Measurements from ENCODE around the gene ADH6.

ADH6 gene

DNA sequence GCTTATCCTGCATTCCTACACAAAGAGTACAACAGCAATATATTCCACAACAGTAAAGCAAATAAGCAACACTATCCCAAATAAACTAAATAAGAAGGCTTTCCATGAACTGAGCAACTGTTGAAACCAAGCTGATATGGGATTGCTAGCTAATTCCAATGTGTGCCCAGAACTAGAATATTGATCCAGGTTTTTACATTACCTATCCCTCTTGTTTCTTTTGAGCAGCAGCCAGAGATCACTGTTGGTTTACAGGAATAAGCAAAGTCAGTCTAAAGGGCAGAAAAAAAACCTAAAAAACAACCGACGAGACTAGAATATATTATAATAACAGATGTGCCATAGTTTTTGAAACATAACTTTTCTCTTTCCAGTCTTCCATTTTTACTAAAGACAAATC lies 52.5 kb downstream of the ADH6 start:
- H3K4me3 Mint-ChIP-seq: no peak overlapping the region
- H3K36me3 Mint-ChIP-seq (ENCODE audit: low read depth): no peaks in the 10 kb centered on the region
- DNase-seq: no peak
- no peaks in the 10 kb centered on the region for H3K27me3 Mint-ChIP-seq
- ATAC-seq: no peak
- peaks cover 6% of the 10 kb centered on the region for H3K9me3 Mint-ChIP-seq
- H3K4me1 Mint-ChIP-seq: no peaks in the 10 kb centered on the region
- H3K27ac Mint-ChIP-seq: no peak overlapping the region

DNA sequence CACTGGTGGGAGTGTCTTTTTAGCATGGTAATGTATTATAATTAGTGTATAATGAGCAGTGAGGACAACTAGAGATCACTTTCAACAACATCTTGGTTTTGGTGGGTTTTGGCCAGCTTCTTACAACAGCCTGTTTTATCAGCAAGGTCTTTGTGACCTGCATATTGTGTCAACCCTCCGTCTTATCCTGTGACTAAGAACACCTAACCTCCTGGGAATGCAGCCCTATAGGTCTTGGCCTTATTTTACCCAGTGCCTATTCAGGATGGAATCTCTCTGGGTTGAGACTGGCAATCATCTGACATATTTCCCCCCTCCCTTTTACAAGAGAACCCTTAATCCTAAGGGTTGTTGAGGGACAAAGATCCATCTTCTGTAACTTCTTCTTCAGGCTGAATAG lies 53.1 kb downstream of the ADH6 start:
- ATAC-seq: no peak
- peaks cover 6% of the 10 kb centered on the region for H3K9me3 Mint-ChIP-seq
- DNase-seq: no peak
- no peaks in the 10 kb centered on the region for H3K27me3 Mint-ChIP-seq
- H3K27ac Mint-ChIP-seq: no peak overlapping the region
- H3K4me3 Mint-ChIP-seq: no peak overlapping the region
- H3K36me3 Mint-ChIP-seq (ENCODE audit: low read depth): no peaks in the 10 kb centered on the region
- H3K4me1 Mint-ChIP-seq: no peaks in the 10 kb centered on the region

DNA sequence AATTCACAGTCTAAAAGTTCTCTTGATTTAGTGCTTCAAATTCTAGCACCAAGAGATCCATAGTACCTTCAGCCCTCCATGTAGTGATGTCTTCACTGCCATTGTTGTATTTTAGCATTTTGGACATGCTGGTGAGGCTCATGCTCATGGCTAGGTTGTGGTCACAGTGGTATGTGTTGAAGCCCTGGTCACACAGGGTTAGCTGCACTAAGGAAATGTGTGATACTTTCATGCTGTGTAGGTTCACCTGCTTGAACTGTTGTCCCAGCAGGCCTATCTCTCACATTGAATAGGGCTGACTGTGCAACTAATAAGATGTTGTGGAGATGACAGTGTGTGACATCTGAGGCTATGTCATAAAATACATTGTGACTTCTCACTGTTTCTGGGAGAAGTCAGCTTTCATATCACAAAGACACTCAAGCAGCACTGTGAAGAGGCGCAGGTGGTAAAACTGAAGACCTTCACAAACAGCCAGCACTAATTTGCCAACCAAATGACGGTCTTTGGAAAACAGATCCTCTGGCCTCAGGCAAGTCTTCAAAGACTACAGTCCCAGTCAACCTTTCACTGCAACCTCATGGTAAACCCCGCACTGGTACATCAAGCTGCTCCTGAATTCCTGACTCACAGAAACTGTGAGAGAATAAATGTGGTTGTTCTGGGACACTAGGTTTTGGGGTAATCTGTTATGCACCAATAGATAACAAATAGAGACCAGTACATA lies 57.5 kb downstream of the ADH6 start:
- H3K9me3 Mint-ChIP-seq: peaks cover 6% of the 10 kb centered on the region
- H3K4me1 Mint-ChIP-seq: no peaks in the 10 kb centered on the region
- no peaks in the 10 kb centered on the region for H3K36me3 Mint-ChIP-seq (ENCODE audit: low read depth)
- ATAC-seq: no peak
- no peak for DNase-seq
- no peak overlapping the region for H3K4me3 Mint-ChIP-seq
- no peaks in the 10 kb centered on the region for H3K27me3 Mint-ChIP-seq
- no peak overlapping the region for H3K27ac Mint-ChIP-seq

DNA sequence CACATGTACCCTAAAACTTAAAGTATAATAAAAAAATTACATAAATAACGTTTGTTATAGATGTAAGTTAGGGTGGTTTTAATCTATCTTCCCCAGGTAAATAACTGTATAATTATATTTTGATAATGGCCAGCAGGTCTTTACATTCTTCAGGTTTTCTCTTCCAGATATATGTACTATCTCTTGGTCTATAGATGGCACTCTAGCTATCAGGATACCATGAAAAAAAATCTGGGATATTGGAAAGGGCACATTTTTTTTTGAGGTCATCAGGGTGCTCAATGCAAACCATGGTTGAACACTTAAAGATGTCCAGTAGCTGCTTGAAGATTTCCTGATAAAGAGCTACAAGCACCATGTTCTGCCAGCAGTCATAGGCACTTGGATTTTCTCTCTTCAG lies 59.3 kb downstream of the ADH6 start:
- no peaks in the 10 kb centered on the region for H3K27me3 Mint-ChIP-seq
- ATAC-seq: no peak
- no peak for DNase-seq
- no peaks in the 10 kb centered on the region for H3K4me1 Mint-ChIP-seq
- no peak overlapping the region for H3K4me3 Mint-ChIP-seq
- peaks cover under 1% of the 10 kb centered on the region for H3K9me3 Mint-ChIP-seq
- no peak overlapping the region for H3K27ac Mint-ChIP-seq
- H3K36me3 Mint-ChIP-seq (ENCODE audit: low read depth): no peaks in the 10 kb centered on the region

DNA sequence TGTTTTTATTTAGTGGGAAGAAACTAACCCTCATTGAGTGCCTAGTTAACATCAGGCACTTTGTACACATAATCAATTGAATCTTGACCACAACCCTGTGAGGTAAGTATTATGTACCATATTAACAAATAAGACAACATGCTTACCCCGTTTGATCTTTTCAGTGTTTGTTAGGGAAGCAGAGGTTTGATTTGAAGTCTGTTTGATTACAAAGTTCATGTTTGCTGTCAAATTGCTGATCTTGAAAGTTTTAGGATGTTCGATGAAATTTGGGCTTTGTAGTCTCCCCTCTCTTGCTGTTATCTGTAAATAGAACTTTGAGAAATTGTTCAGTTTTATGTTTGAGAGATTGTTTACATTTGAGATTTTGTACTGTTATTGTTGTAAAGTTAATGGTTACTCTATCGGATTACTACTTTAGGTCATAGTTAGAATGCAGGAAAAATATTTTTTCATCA lies 61.5 kb downstream of the ADH6 start:
- DNase-seq (no peak), ATAC-seq (no peak)
- H3K27ac Mint-ChIP-seq: no peak overlapping the region
- no peaks in the 10 kb centered on the region for H3K36me3 Mint-ChIP-seq (ENCODE audit: low read depth)
- no peaks in the 10 kb centered on the region for H3K27me3 Mint-ChIP-seq
- H3K4me3 Mint-ChIP-seq: no peak overlapping the region
- H3K4me1 Mint-ChIP-seq: no peaks in the 10 kb centered on the region
- no peaks in the 10 kb centered on the region for H3K9me3 Mint-ChIP-seq

DNA sequence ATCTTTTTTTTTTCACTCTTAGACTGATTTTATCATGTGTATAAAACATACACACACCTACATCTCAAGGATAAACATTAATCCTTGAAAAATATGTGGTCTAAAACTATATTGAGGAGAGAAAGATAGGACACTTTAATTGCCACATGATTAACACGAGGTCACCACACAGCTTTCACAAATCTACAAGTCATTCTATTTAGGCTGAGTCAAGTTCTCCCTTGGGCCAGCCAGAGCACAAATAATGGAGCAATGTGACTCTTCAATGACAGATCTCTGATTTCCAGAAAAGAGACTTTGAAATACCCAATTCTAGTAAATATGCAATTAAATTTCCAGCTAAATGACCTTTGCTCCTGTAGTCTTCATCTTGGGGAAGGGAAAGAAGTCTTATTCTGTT lies 62.1 kb downstream of the ADH6 start:
- Mint-ChIP-seq H3K4me1 (no peaks in the 10 kb centered on the region), H3K4me3 (no peak overlapping the region), H3K27me3 (no peaks in the 10 kb centered on the region), H3K9me3 (no peaks in the 10 kb centered on the region), H3K36me3 (ENCODE audit: low read depth) (no peaks in the 10 kb centered on the region), H3K27ac (no peak overlapping the region)
- ATAC-seq (no peak), DNase-seq (no peak)

DNA sequence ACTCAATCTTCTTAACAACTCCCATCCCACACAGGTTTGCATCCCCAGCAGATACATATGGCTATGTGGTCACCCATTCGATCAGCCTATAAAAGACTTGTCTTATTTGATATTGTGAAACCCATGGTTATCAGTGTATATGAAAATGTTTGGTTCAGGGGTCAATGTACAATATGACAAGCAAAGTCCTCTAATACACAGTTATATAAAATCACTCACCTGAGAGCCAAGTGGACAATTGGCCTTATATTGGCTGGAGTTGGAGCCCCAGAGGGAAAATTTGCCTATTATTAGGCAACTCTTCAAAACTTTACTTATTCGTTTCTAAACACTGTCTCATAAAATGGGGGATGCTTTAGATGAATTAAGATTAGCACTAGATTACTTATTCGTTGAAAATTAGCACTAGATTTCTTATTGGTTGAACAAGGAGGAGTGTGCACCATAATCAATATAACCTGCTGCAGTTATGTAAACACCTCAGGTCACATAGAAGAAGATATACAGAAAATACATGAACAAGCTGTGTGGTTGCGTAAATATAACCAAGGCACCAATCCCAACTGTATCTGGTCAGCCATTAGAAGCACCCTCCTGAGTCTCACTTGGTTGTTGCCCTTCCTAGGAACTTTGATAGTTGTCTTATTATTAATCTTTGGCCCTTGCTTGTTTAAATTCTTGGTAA lies 64.2 kb downstream of the ADH6 start:
- Mint-ChIP-seq H3K36me3 (ENCODE audit: low read depth) (no peaks in the 10 kb centered on the region), H3K27ac (no peak overlapping the region), H3K4me3 (no peak overlapping the region), H3K9me3 (no peaks in the 10 kb centered on the region), H3K27me3 (no peaks in the 10 kb centered on the region), H3K4me1 (no peaks in the 10 kb centered on the region)
- no peak for ATAC-seq
- no peak for DNase-seq
